NCI-H2029 (cell line): ENCODE measurements around the gene CENPP.
"Not testable (repeated sequence)": the region's sequence is repeated elsewhere in the genome, so short reads cannot be mapped to it uniquely, and the experiment has no call there.

Experiments used
- DNase-seq: peaks from one replicate; lab custom pipeline; 2025; lab: John Stamatoyannopoulos, UW

Gene CENPP

GRCh38 chr9:92616199-92616641, 290.5 kb downstream of the CENPP start:
- no peak for DNase-seq

GRCh38 chr9:92616655-92617111, 290.9 kb downstream of the CENPP start:
- DNase-seq = no peak

- DNase-seq = no peak
Measured at GRCh38 chr9:92617195-92617813, 291.6 kb downstream of the CENPP start.

- no peak for DNase-seq
Measured at GRCh38 chr9:92617951-92618510, 292.3 kb downstream of the CENPP start.

GRCh38 chr9:92618633-92619225, 293.0 kb downstream of the CENPP start:
- no peak for DNase-seq

- no peak for DNase-seq
Measured at GRCh38 chr9:92619601-92620300, 294.0 kb downstream of the CENPP start.

- DNase-seq = no peak
Measured at GRCh38 chr9:92620845-92621244, 295.1 kb downstream of the CENPP start.

GRCh38 chr9:92623936-92624335, 298.2 kb downstream of the CENPP start:
- not testable (repeated sequence) for DNase-seq

- DNase-seq = no peak
Measured at GRCh38 chr9:92626484-92626883, 300.7 kb downstream of the CENPP start.

- DNase-seq = no peak
Measured at GRCh38 chr9:92627651-92628050, 301.9 kb downstream of the CENPP start.

GRCh38 chr9:92631452-92632343, 305.9 kb downstream of the CENPP start:
- no peak for DNase-seq

- no peak for DNase-seq
Measured at GRCh38 chr9:92632641-92633040, 306.9 kb downstream of the CENPP start.

GRCh38 chr9:92633614-92634278, 308.0 kb downstream of the CENPP start:
- no peak for DNase-seq

GRCh38 chr9:92634712-92635605, 309.2 kb downstream of the CENPP start:
- DNase-seq = peak; percentile 15

GRCh38 chr9:92635760-92636159, 310.0 kb downstream of the CENPP start:
- DNase-seq = no peak

- DNase-seq = no peak
Measured at GRCh38 chr9:92636627-92637026, 310.9 kb downstream of the CENPP start.

GRCh38 chr9:92637326-92637725, 311.6 kb downstream of the CENPP start:
- DNase-seq = no peak

GRCh38 chr9:92637886-92638620, 312.3 kb downstream of the CENPP start:
- DNase-seq = no peak

GRCh38 chr9:92638621-92639101, 312.9 kb downstream of the CENPP start:
- DNase-seq = no peak
